Activated T-cell treated with anti-CD3 and anti-CD28 coated beads for 48 hours (primary cell): ENCODE data around the gene SLC25A15.
"Not testable (repeated sequence)": the region's sequence is repeated elsewhere in the genome, so short reads cannot be mapped to it uniquely, and the experiment has no call there.

Experiments used
- DNase-seq: peaks from one replicate; pipeline ENCODE4 v3.0.0-alpha.2; 2020; ENCODE audit warnings: low read depth

The SLC25A15 gene

GRCh38 chr13:40813667-40814454 is 24.4 kb downstream of the SLC25A15 start:
- no peak for DNase-seq

DNA sequence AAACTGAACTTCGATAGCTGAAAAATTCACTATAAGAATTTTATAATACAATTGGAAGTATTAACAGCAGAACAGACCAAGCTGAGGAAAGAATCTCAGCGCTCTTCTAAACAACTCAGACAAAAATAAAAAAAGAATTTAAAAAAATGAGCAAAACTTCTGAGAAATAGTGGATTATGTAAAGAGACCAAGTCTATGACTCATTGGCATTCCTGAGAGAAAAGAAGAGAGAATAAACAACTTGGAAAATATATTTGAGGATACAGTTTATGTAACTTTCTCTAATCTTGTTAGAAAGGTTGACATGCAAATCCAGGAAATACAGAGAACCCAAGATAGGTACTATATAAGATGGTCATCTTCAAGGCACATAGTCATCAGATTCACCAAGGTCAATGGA is 25.4 kb downstream of the SLC25A15 start:
- no peak for DNase-seq

DNA sequence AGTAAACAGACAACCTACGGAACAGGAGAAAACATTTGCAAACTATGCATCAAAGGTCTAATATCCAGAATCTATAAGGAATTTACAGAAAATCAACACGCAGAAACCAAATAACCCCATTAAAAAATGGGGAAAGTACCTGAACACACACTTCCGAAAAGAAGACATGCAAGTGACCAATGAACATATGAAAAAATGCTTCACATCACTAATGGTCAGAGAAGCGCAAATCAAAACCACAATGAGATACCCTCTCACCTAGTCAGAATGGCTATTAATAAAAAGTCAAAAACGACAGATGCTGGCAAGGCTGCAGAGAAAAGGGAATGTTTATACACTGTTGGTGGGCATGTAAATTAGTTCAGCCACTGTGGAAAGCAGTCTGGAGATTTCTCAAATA is 29.5 kb downstream of the SLC25A15 start:
- DNase-seq, result no peak

DNA sequence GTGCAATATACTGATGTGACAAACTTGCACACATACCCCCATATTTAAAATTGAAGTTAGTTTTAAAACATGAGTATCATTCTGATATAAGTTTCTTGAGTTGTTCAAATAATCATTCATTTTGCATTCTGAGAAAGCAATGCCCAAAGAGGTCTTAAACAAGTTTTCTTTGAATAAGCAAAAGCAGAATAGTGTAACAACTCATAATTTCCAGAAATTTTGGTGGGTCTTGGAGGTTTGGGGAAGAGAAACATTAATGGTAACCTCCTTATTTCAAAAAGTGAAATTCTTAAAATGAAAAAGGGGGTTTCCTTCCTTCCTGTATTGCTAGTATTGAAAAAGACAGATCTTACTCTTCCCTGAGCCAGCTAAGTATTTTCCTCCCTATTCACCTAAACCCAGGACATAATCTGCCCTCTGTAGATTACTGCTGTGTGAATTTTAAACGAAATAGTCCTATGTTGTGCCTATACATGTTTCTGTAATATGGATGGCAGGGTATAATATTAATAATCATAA is 30.4 kb downstream of the SLC25A15 start:
- no peak for DNase-seq

DNA sequence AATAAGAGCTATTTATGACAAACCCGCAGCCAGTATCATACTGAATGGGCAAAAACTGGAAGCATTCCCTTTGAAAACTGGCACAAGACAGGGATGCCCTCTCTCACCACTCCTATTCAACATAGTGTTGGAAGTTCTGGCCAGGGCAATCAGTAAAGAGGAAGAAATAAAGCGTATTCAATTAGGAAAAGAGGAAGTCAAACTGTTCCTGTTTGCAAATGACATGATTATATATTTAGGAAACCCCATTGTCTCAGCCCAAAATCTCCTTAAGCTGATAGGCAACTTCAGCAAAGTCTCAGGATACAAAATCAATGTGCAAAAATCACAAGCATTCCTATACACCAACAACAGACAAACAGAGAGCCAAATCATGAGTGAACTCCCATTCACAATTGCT is 50.3 kb downstream of the SLC25A15 start:
- DNase-seq, result not testable (repeated sequence)

- DNase-seq, result not testable (repeated sequence)
Measured at GRCh38 chr13:40840955-40841354, 51.5 kb downstream of the SLC25A15 start.
